HL-60 (cell line): ENCODE measurements around the gene EML3.

Experiments used
- POLR2AphosphoS5 ChIP-seq: IDR thresholded peaks from 2 replicates; pipeline ENCODE4 v1.6.1; 2012; ENCODE audit warnings: low read depth
- TF ChIP-seq, protein P1 (sequence below): IDR thresholded peaks from one replicate; pipeline ENCODE4 v1.5.1; 2011; ENCODE audit warnings: low read length, control low read depth, inconsistent platforms; ENCODE audit not compliant: insufficient read depth
- TF ChIP-seq, protein P2 (sequence below): IDR thresholded peaks from 2 replicates; pipeline ENCODE4 v1.6.1; 2012; ENCODE audit warnings: low read depth; ENCODE audit not compliant: insufficient replicate concordance

DNA sequence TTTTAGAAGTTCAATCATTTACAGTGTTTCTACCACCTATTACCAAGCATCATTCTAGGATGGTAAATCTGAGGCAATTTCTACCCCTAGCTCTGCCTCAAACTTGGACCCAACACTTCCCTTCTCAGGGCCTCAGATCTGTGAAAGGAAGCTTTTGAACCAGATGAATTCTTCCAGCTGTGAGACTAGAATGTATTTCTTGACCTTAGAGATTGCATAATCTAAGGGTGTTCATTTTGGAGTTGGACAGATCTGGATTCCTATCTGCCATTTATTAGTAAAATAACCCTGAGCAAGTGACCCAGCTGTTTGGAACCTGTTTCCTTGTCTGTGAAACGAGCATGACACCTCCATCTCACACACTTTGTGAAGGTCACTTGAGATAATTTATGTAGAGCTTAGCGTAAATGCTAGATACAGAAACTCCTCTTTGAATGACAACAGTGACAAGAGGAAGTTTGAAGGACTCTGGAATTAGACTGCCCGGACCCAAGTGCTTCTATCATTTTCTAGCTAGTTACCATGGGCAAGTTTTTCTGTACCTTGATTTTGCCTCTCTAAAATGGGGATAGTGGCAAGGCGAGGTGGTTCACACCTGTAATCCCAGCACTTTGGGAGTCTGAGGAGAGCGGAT is 44.3 kb upstream of the EML3 start:
- TF ChIP-seq, protein P1, sequence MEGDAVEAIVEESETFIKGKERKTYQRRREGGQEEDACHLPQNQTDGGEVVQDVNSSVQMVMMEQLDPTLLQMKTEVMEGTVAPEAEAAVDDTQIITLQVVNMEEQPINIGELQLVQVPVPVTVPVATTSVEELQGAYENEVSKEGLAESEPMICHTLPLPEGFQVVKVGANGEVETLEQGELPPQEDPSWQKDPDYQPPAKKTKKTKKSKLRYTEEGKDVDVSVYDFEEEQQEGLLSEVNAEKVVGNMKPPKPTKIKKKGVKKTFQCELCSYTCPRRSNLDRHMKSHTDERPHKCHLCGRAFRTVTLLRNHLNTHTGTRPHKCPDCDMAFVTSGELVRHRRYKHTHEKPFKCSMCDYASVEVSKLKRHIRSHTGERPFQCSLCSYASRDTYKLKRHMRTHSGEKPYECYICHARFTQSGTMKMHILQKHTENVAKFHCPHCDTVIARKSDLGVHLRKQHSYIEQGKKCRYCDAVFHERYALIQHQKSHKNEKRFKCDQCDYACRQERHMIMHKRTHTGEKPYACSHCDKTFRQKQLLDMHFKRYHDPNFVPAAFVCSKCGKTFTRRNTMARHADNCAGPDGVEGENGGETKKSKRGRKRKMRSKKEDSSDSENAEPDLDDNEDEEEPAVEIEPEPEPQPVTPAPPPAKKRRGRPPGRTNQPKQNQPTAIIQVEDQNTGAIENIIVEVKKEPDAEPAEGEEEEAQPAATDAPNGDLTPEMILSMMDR, result no peak
- TF ChIP-seq, protein P2, sequence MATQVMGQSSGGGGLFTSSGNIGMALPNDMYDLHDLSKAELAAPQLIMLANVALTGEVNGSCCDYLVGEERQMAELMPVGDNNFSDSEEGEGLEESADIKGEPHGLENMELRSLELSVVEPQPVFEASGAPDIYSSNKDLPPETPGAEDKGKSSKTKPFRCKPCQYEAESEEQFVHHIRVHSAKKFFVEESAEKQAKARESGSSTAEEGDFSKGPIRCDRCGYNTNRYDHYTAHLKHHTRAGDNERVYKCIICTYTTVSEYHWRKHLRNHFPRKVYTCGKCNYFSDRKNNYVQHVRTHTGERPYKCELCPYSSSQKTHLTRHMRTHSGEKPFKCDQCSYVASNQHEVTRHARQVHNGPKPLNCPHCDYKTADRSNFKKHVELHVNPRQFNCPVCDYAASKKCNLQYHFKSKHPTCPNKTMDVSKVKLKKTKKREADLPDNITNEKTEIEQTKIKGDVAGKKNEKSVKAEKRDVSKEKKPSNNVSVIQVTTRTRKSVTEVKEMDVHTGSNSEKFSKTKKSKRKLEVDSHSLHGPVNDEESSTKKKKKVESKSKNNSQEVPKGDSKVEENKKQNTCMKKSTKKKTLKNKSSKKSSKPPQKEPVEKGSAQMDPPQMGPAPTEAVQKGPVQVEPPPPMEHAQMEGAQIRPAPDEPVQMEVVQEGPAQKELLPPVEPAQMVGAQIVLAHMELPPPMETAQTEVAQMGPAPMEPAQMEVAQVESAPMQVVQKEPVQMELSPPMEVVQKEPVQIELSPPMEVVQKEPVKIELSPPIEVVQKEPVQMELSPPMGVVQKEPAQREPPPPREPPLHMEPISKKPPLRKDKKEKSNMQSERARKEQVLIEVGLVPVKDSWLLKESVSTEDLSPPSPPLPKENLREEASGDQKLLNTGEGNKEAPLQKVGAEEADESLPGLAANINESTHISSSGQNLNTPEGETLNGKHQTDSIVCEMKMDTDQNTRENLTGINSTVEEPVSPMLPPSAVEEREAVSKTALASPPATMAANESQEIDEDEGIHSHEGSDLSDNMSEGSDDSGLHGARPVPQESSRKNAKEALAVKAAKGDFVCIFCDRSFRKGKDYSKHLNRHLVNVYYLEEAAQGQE, result no peak
- TF ChIP-seq POLR2AphosphoS5, result no peak
